GM23338 (cell line): ENCODE results near the gene RCC2. TPM values are rescaled to one million over a fixed set of nuclear protein-coding genes. Genes with fewer than 3 reads are reported as not detected.
A peak's percentile ranks its signal among the peaks of the same experiment; 100 is the strongest.

ENCODE experiments used
- ATAC-seq: fragments of 200-7000 bp; cut with Tn5 transposase; 3 replicates; pipeline ENCODE4 v1.9.1; 2020
- DNase-seq: peaks from one replicate; pipeline ENCODE4 v3.0.0-alpha.2; 2015; ENCODE audit warnings: low spot score
- H2AFZ ChIP-seq: fragments of 200-600 bp; sonication (generic); 2 replicates; pipeline ENCODE4 v1.8.0; 2016; ENCODE audit warnings: antibody characterized with exemption, mild to moderate bottlenecking, moderate library complexity
- H3F3A ChIP-seq: fragments of 200-600 bp; sonication (generic); replicated peaks from 2 replicates; pipeline ENCODE4 v1.8.0; 2017; ENCODE audit warnings: antibody characterized with exemption, mixed run types, low read depth
- H3K27ac ChIP-seq: fragments of 200-600 bp; sonication (generic); 2 replicates; pipeline ENCODE4 v1.6.1; 2016; ENCODE audit warnings: low read depth
- H3K27me3 ChIP-seq: fragments of 200-600 bp; sonication (generic); 2 replicates; pipeline ENCODE4 v1.8.0; 2016; ENCODE audit warnings: mild to moderate bottlenecking, mixed run types, moderate library complexity; ENCODE audit not compliant: insufficient read depth
- H3K36me3 ChIP-seq: fragments of 200-600 bp; sonication (generic); 2 replicates; pipeline ENCODE4 v1.8.0; 2016; ENCODE audit warnings: mild to moderate bottlenecking; ENCODE audit not compliant: insufficient read depth
- H3K4me1 ChIP-seq: fragments of 200-600 bp; sonication (generic); 2 replicates; pipeline ENCODE4 v1.8.0; 2016; ENCODE audit warnings: mild to moderate bottlenecking, moderate library complexity; ENCODE audit not compliant: insufficient read depth
- H3K4me2 ChIP-seq: fragments of 200-600 bp; sonication (generic); 2 replicates; pipeline ENCODE4 v1.7.1; 2017; ENCODE audit warnings: mixed run types
- H3K4me3 ChIP-seq: fragments of 200-600 bp; sonication (generic); 2 replicates; pipeline ENCODE4 v1.6.1; 2016; ENCODE audit warnings: mixed run types
- H3K79me2 ChIP-seq: fragments of 200-600 bp; sonication (generic); replicated peaks from 2 replicates; pipeline ENCODE4 v1.8.0; 2017; ENCODE audit warnings: mild to moderate bottlenecking; ENCODE audit not compliant: insufficient read depth
- H3K9me2 ChIP-seq: fragments of 200-600 bp; sonication (generic); 2 replicates; pipeline ENCODE4 v1.8.0; 2017; ENCODE audit not compliant: insufficient read depth
- H4K20me1 ChIP-seq: fragments of 200-600 bp; sonication (generic); replicated peaks from 2 replicates; pipeline ENCODE4 v1.8.0; 2017; ENCODE audit warnings: mild to moderate bottlenecking; ENCODE audit not compliant: insufficient read depth
- H3K27ac Mint-ChIP-seq: 2 replicates; pipeline ENCODE4 v1.8.0; 2020; ENCODE audit warnings: inconsistent platforms, mild to moderate bottlenecking, moderate library complexity, mixed read lengths
- H3K27me3 Mint-ChIP-seq: 3 replicates; pipeline ENCODE4 v1.8.0; 2022; ENCODE audit warnings: low read depth, mild to moderate bottlenecking, moderate library complexity, mixed read lengths, inconsistent platforms; ENCODE audit not compliant: insufficient read depth, poor library complexity
- H3K36me3 Mint-ChIP-seq: 3 replicates; pipeline ENCODE4 v1.8.0; 2021; ENCODE audit warnings: low read depth, mild to moderate bottlenecking, inconsistent platforms, moderate library complexity, mixed read lengths
- H3K4me1 Mint-ChIP-seq: 3 replicates; pipeline ENCODE4 v1.8.0; 2020; ENCODE audit warnings: mild to moderate bottlenecking, inconsistent platforms, mixed read lengths
- H3K4me3 Mint-ChIP-seq: 3 replicates; pipeline ENCODE4 v1.8.0; 2021; ENCODE audit warnings: moderate library complexity, mild to moderate bottlenecking, inconsistent platforms, mixed read lengths
- H3K9me3 Mint-ChIP-seq: 3 replicates; pipeline ENCODE4 v1.8.0; 2020; ENCODE audit warnings: moderate library complexity, mild to moderate bottlenecking, inconsistent platforms, mixed read lengths
- CREB1 ChIP-seq: fragments of 250-450 bp; sonication (Bioruptor Pico); IDR thresholded peaks from 2 replicates; pipeline ENCODE4 v1.5.0; 2020; ENCODE audit warnings: low read depth, mild to moderate bottlenecking, moderate library complexity
- CTCF ChIP-seq, 2 experiments: fragments of 200-600 bp in 1 of 2; sonication (generic) in 1 of 2; conservative IDR thresholded peaks; 2 replicates each; pipeline versions ENCODE4 v1.5.1 to v1.6.1; 2016 to 2017; ENCODE audit warnings: antibody characterized with exemption in 2 of 2, low read depth in 2 of 2, mild to moderate bottlenecking in 2 of 2, moderate library complexity in 1 of 2
- ETS1 ChIP-seq: IDR thresholded peaks from 2 replicates; pipeline ENCODE4 v1.6.1; 2016; ENCODE audit warnings: antibody characterized with exemption
- EZH2 ChIP-seq: fragments of 200-600 bp; sonication (generic); IDR thresholded peaks from one replicate; pipeline ENCODE4 v1.8.0; 2017; ENCODE audit warnings: antibody characterized with exemption, mild to moderate bottlenecking, low read depth; ENCODE audit not compliant: unreplicated experiment
- EZH2phosphoT487 ChIP-seq: fragments of 200-600 bp; sonication (generic); IDR thresholded peaks from one replicate; pipeline ENCODE4 v1.8.1; 2018; ENCODE audit warnings: antibody characterized with exemption; ENCODE audit not compliant: unreplicated experiment
- JUNB ChIP-seq: IDR thresholded peaks from one replicate; pipeline ENCODE4 v1.6.1; 2016; ENCODE audit warnings: antibody characterized with exemption; ENCODE audit not compliant: unreplicated experiment
- NANOG ChIP-seq: IDR thresholded peaks from 2 replicates; pipeline ENCODE4 v1.6.1; 2016; ENCODE audit warnings: antibody characterized with exemption, borderline replicate concordance
- POLR2AphosphoS5 ChIP-seq: IDR thresholded peaks from 2 replicates; pipeline ENCODE4 v1.6.1; 2016; ENCODE audit warnings: antibody characterized with exemption, low read depth
- REST ChIP-seq: IDR thresholded peaks from one replicate; pipeline ENCODE4 v1.6.1; 2018; ENCODE audit warnings: antibody characterized with exemption; ENCODE audit not compliant: unreplicated experiment
- STAT1 ChIP-seq: IDR thresholded peaks from one replicate; pipeline ENCODE4 v1.6.1; 2016; ENCODE audit warnings: antibody characterized with exemption; ENCODE audit not compliant: unreplicated experiment
- ZNF114 ChIP-seq: fragments of 250-450 bp; sonication (Bioruptor Pico); IDR thresholded peaks from 2 replicates; pipeline ENCODE4 v1.5.0; 2020; ENCODE audit warnings: mild to moderate bottlenecking, moderate library complexity
- ZNF331 ChIP-seq: fragments of 250-450 bp; sonication (Bioruptor Pico); IDR thresholded peaks from 2 replicates; pipeline ENCODE4 v1.5.0; 2020; ENCODE audit warnings: low read depth, mild to moderate bottlenecking, moderate library complexity
- ZNF462 ChIP-seq: fragments of 250-450 bp; sonication (Bioruptor Pico); IDR thresholded peaks from 2 replicates; pipeline ENCODE4 v1.5.0; 2020; ENCODE audit warnings: mild to moderate bottlenecking, moderate library complexity
- polyA plus RNA-seq: library from polyadenylated mRNA; unstranded; fragments of >200 nt; fragmentation: Nextera tagmentation; extraction: Ambion mirVana; gene quantifications from 2 replicates; pipeline ENCODE4 v1.2.1, GENCODE V29; 2016
- total RNA-seq: library from RNA; depleted of rRNA; stranded (reverse); fragments of >200 nt; shearing (Covaris generic); gene quantifications from 2 replicates; pipeline ENCODE4 v1.2.3, GENCODE V29; 2014

The RCC2 gene
- total and polyA plus RNA-seq, 2 experiments from 2014 or later, result 97.1 to 386 TPM

- no peak for TF ChIP-seq JUNB
- TF ChIP-seq ZNF331, result no peak
- no peak for TF ChIP-seq ZNF462
- TF ChIP-seq EZH2phosphoT487, result no peak
- TF ChIP-seq NANOG, result no peak
- TF ChIP-seq CREB1 (CRISPR knock-in tag), result no peak
- no peak for TF ChIP-seq STAT1
- no peak for TF ChIP-seq POLR2AphosphoS5
- no peak for TF ChIP-seq EZH2
- TF ChIP-seq ETS1, result no peak
- TF ChIP-seq CTCF (conservative IDR thresholded peaks at IDR 0.05; ENCODE audit: low read depth in 2 of 2), result no peak
- no peak for TF ChIP-seq REST
- no peak for TF ChIP-seq ZNF114 (CRISPR knock-in tag)
- Histone ChIP-seq H3K36me3 (peaks cover 16% of the 10 kb centered on the region), H3K27ac (peak overlapping the region; percentile 80), H3K4me2 (0 out of 2 replicates have a peak overlapping the region, but pooled peaks have one; percentile 48), H2AFZ (no peak overlapping the region), H3K4me3 (no peak overlapping the region), H3K27me3 (no peaks in the 10 kb centered on the region), H3K4me1 (peaks cover 3% of the 10 kb centered on the region; the same call in 1 of the 2 replicates), H4K20me1 (no peaks in the 10 kb centered on the region; the same call in 1 of the 2 replicates), H3K79me2 (no peaks in the 10 kb centered on the region), H3K9me2 (no peaks in the 10 kb centered on the region), H3F3A (peaks cover 56% of the 10 kb centered on the region)
- no peak overlapping the region for H3K27ac Mint-ChIP-seq
- peak; percentile 10 for ATAC-seq
- peaks cover 42% of the 10 kb centered on the region for H3K27me3 Mint-ChIP-seq
- peaks cover 3% of the 10 kb centered on the region; the same call in 2 of the 3 replicates for H3K9me3 Mint-ChIP-seq
- H3K4me3 Mint-ChIP-seq, result no peak overlapping the region
- peaks cover 41% of the 10 kb centered on the region for H3K36me3 Mint-ChIP-seq
- no peak for DNase-seq
- H3K4me1 Mint-ChIP-seq, result peaks cover 57% of the 10 kb centered on the region
Observed at GRCh38 chr1:17404034-17404684, 35.3 kb downstream of the RCC2 start.
